DOHH2 (cell line): Measurements from ENCODE around the gene MSMP.

Experiments used
- H3F3A ChIP-seq: fragments of 200-600 bp; sonication (generic), shearing (Covaris generic); 2 replicates; pipeline ENCODE4 v1.6.0; 2016; ENCODE audit warnings: antibody characterized with exemption, mild to moderate bottlenecking; ENCODE audit not compliant: control insufficient read depth, insufficient read depth
- H3K27ac ChIP-seq: fragments of 200-600 bp; sonication (generic); 2 replicates; pipeline ENCODE4 v1.5.1; 2014; ENCODE audit warnings: low read depth, mild to moderate bottlenecking, low read length, moderate library complexity
- H3K27me3 ChIP-seq: fragments of 200-600 bp; sonication (generic); 2 replicates; pipeline ENCODE4 v1.6.1; 2014; ENCODE audit warnings: mild to moderate bottlenecking, low read length, mixed read lengths; ENCODE audit not compliant: control insufficient read depth
- H3K36me3 ChIP-seq: fragments of 200-600 bp; sonication (generic); 2 replicates; pipeline ENCODE4 v1.6.1; 2014; ENCODE audit warnings: mild to moderate bottlenecking, low read length, moderate library complexity, mixed read lengths; ENCODE audit not compliant: control insufficient read depth
- H3K4me1 ChIP-seq: fragments of 200-600 bp; sonication (generic); 2 replicates; pipeline ENCODE4 v1.6.1; 2014; ENCODE audit warnings: mild to moderate bottlenecking, low read length, mixed read lengths; ENCODE audit not compliant: control insufficient read depth
- H3K4me2 ChIP-seq: fragments of 200-600 bp; sonication (generic); 2 replicates; pipeline ENCODE4 v1.6.0; 2014; ENCODE audit warnings: mild to moderate bottlenecking, low read length, moderate library complexity
- H3K4me3 ChIP-seq: fragments of 200-600 bp; sonication (generic); 2 replicates; pipeline ENCODE4 v1.5.1; 2014; ENCODE audit warnings: mild to moderate bottlenecking, low read length, mixed read lengths
- H3K79me2 ChIP-seq: fragments of 200-600 bp; sonication (generic); 2 replicates; pipeline ENCODE4 v1.6.1; 2014; ENCODE audit warnings: mild to moderate bottlenecking, low read length, mixed read lengths; ENCODE audit not compliant: control insufficient read depth
- H3K9me2 ChIP-seq: fragments of 200-600 bp; sonication (generic); replicated peaks from 2 replicates; pipeline ENCODE4 v1.6.1; 2014; ENCODE audit warnings: mild to moderate bottlenecking, low read length, mixed read lengths; ENCODE audit not compliant: control insufficient read depth
- H3K9me3 ChIP-seq: fragments of 200-600 bp; sonication (generic); 2 replicates; pipeline ENCODE4 v1.6.1; 2014; ENCODE audit warnings: antibody characterized with exemption, low read length, mixed read lengths; ENCODE audit not compliant: control insufficient read depth, insufficient read depth
- H4K20me1 ChIP-seq: fragments of 200-600 bp; sonication (generic); 2 replicates; pipeline ENCODE4 v1.6.0; 2014; ENCODE audit warnings: low read depth, mild to moderate bottlenecking, antibody characterized with exemption, low read length, moderate library complexity; ENCODE audit not compliant: control insufficient read depth, insufficient read depth
- CTCF ChIP-seq: fragments of 200-600 bp; sonication (generic); IDR thresholded peaks from one replicate; pipeline ENCODE4 v1.5.1; 2014; ENCODE audit warnings: antibody characterized with exemption, mild to moderate bottlenecking, low read depth, low read length; ENCODE audit not compliant: poor library complexity, severe bottlenecking
- EZH2phosphoT487 ChIP-seq: fragments of 200-600 bp; sonication (generic); IDR thresholded peaks from 2 replicates; pipeline ENCODE4 v1.6.1; 2017; ENCODE audit warnings: borderline replicate concordance, mild to moderate bottlenecking, antibody characterized with exemption, low read length, moderate library complexity, mixed read lengths

Gene MSMP

DNA sequence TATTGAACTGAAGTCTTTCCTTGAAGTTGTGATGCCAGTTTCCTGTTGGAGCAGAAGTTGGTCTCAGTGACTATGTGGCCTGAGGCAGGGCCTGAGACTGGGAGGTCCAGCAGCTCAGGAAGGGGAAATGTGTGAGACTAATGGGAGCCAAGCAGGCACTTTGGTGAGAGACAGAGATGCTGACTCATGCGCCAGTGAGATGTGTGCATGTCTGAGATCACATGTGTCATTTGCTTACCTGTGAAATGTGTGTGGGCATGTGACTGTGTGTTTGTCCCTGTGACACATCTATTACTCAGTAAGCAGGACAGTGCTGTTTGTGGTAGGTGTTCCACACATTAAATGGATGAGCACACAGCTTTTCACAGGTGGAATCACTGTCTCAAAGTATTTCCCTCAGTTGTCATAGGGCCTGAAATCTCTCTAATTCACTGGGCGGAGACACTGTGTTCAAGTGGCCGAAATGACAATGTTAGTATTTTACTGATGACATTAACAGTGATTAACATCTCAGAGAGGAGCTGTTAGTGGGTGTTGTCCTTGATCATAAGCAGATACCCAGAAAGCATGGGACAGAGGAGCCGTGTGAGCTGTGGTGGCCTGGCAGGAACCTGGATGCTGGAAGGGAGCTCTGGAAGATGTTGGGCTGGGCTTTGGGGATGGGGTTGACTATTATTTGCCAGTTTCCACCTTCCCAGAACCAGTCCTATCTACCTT, 44.7 kb upstream of the MSMP start:
- H3K4me3 ChIP-seq = no peak overlapping the region
- H3K4me2 ChIP-seq = no peak overlapping the region
- H3K9me3 ChIP-seq = no peaks in the 10 kb centered on the region
- TF ChIP-seq EZH2phosphoT487 (no peak), CTCF (no peak)
- H3K27ac ChIP-seq = no peak overlapping the region
- H3F3A ChIP-seq = no peaks in the 10 kb centered on the region
- no peaks in the 10 kb centered on the region for H3K9me2 ChIP-seq
- no peaks in the 10 kb centered on the region for H3K27me3 ChIP-seq
- no peaks in the 10 kb centered on the region for H3K36me3 ChIP-seq
- H3K4me1 ChIP-seq = no peaks in the 10 kb centered on the region
- no peaks in the 10 kb centered on the region for H4K20me1 ChIP-seq
- H3K79me2 ChIP-seq = no peaks in the 10 kb centered on the region

GRCh38 chr9:35797311-35798109, 43.4 kb upstream of the MSMP start:
- H3K36me3 ChIP-seq = no peaks in the 10 kb centered on the region
- H3K4me1 ChIP-seq = no peaks in the 10 kb centered on the region
- H3K27ac ChIP-seq = no peak overlapping the region
- H3K4me3 ChIP-seq = no peak overlapping the region
- no peak for TF ChIP-seq EZH2phosphoT487
- TF ChIP-seq CTCF = no peak
- H3K9me3 ChIP-seq = no peaks in the 10 kb centered on the region
- no peaks in the 10 kb centered on the region for H3K79me2 ChIP-seq
- H3K4me2 ChIP-seq = no peak overlapping the region
- no peaks in the 10 kb centered on the region for H3K27me3 ChIP-seq
- H3K9me2 ChIP-seq = no peaks in the 10 kb centered on the region
- no peaks in the 10 kb centered on the region for H3F3A ChIP-seq
- no peaks in the 10 kb centered on the region for H4K20me1 ChIP-seq

GRCh38 chr9:35795695-35796094, 41.6 kb upstream of the MSMP start:
- Histone ChIP-seq H3K9me3 (no peaks in the 10 kb centered on the region), H3K4me3 (no peak overlapping the region), H4K20me1 (no peaks in the 10 kb centered on the region), H3K4me2 (no peak overlapping the region), H3K9me2 (no peaks in the 10 kb centered on the region), H3K36me3 (no peaks in the 10 kb centered on the region), H3K79me2 (no peaks in the 10 kb centered on the region), H3K27me3 (no peaks in the 10 kb centered on the region), H3K27ac (no peak overlapping the region), H3K4me1 (no peaks in the 10 kb centered on the region), H3F3A (no peaks in the 10 kb centered on the region)
- TF ChIP-seq CTCF = no peak
- no peak for TF ChIP-seq EZH2phosphoT487
